NB4 (cell line): Measurements from ENCODE around the gene RAPSN.

Source experiments
- CTCF ChIP-seq: IDR thresholded peaks from one replicate; pipeline ENCODE4 v1.5.1; 2012; ENCODE audit warnings: low read depth, low read length
- MYC ChIP-seq: IDR thresholded peaks from 2 replicates; pipeline ENCODE4 v1.6.1; 2011; ENCODE audit warnings: low read depth, low read length
- POLR2A ChIP-seq: IDR thresholded peaks from 2 replicates; pipeline ENCODE4 v1.6.1; 2011; ENCODE audit warnings: mild to moderate bottlenecking; ENCODE audit not compliant: insufficient read length; ENCODE audit errors: extremely low read depth

GRCh38 chr11:47418454-47419259 lies 30.3 kb downstream of the RAPSN start:
- TF ChIP-seq CTCF (no peak), POLR2A (no peak), MYC (no peak)
